GM21381 (cell line): ENCODE results near the gene TREX2.

ENCODE experiments used
- ATAC-seq: cut with Tn5 transposase; IDR thresholded peaks from one replicate; pipeline ENCODE4 v1.9.1; 2021; ENCODE audit warnings: mild to moderate bottlenecking, moderate library complexity; ENCODE audit not compliant: unreplicated experiment

Gene TREX2

GRCh38 chrX:153476666-153477363 is 31.0 kb upstream of the TREX2 start:
- ATAC-seq: no peak

- ATAC-seq: no peak
These were observed 30.0 kb upstream of the TREX2 start for GRCh38 chrX:153475751-153476281.

DNA sequence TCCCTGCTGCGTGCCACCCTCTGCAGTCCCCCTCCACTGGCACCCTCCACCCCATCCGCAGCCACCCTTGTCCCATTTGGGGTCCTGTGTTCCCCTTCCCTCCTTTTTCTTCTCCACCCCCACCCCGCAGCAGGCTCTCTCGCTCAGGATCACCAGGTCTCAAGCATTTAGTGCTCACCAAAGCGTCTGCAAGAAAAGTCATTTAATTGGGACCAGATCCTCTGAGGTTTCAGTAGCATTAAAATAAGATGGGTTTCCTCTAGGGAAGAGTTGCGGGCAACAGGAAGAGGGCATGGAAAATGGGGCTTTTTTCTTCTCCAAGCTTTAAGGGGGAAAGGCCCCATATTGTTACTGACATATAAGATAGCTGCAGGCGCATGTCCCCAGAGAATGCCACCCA is 29.4 kb upstream of the TREX2 start:
- no peak for ATAC-seq

GRCh38 chrX:153474718-153475117 is 28.9 kb upstream of the TREX2 start:
- ATAC-seq: no peak

GRCh38 chrX:153474266-153474665 is 28.4 kb upstream of the TREX2 start:
- ATAC-seq: no peak

DNA sequence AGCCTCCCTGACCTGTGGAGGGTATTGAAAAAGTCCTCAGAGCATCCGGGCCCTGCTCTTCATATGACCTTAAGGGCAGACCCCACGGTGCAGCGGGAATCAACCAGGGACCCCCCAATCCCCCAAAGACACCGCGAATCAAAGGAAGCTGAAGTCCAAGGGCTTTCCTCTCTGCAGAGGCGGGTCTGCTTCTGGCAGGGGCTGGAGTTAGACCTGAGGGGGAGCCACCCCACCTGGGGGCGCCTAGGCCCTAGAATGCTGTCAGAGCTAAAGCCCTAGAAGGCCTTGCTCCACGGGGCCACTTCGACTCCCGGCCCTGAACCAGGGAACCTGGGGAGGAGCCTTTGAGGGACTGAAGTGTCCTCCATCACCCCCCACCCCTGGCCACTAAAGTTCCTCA is 27.3 kb upstream of the TREX2 start:
- no peak for ATAC-seq

- ATAC-seq: no peak
These were observed 25.9 kb upstream of the TREX2 start for GRCh38 chrX:153471663-153472280.

GRCh38 chrX:153470411-153471363 is 24.8 kb upstream of the TREX2 start, which contains the start of gene HAUS7:
Gene HAUS7, minus strand, starts transcription at chrX:153470576. Its CDS starts 19 bp downstream, at chrX:153470557.
- ATAC-seq: peak; percentile 81

- peak; percentile 31 for ATAC-seq
These were observed 24.1 kb upstream of the TREX2 start for GRCh38 chrX:153469811-153470410.

DNA sequence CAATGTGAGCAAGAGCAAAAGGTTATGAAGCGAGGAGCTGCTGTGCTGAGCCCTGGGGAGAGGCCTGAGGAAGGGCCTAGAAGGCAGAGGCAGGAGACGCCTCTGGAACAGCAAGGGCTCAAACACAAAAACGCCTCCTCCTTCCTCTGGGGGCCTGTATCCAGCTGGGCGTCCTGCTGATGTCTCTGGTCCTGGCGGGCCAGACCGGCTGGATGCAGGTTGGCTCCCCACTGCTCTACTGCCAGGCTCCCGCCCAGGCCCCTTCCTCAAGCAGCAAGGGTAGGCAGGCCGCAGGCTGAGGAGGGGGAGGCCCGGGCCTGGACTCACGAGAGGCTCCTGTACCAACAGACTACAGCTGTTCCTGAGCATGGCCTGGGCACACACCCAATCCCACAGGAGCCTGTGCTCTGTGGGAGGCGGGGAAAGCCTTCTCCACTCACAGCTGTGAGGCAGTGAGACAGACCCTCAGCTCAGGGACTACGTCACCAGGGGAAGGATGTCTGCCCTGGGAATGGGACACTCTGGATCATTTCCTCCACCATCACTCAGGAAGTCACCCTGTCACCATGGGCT is 22.2 kb upstream of the TREX2 start:
- no peak for ATAC-seq

DNA sequence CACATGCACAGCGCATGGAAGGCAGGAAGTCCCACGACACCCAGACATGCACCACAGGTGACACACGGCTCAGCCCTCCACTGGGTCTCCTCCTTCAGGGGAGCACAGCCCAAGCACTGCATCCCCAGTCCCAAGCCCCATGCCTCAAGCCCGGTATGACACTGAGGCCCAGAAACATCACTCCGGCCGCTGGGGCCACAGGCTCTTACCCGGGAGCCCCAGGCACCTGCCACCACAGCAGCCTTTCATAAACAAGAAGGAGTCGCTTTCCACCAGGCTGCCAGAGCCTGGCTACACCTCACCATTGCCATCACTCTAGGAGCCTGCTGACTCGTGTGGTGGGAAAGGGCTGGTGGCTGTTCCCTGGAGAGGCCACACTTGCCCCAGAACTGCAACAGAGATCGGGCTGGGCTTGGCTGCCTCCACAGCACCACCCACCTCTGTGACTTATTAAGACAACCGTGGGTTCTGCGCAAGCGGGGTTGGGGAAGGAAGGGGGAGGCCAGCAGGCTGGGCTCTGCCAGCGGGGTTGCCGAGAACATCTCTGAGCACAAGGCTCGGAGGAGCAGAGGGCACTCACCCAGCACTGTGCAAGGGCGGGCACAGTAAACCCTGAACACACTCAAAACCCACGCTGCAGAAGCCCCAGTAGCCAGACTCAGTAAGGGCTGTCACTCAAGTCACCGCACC is 20.0 kb upstream of the TREX2 start:
- no peak for ATAC-seq

GRCh38 chrX:153464116-153464515 is 18.3 kb upstream of the TREX2 start:
- ATAC-seq: no peak

- ATAC-seq: no peak
These were observed 17.7 kb upstream of the TREX2 start for GRCh38 chrX:153463556-153463955.

DNA sequence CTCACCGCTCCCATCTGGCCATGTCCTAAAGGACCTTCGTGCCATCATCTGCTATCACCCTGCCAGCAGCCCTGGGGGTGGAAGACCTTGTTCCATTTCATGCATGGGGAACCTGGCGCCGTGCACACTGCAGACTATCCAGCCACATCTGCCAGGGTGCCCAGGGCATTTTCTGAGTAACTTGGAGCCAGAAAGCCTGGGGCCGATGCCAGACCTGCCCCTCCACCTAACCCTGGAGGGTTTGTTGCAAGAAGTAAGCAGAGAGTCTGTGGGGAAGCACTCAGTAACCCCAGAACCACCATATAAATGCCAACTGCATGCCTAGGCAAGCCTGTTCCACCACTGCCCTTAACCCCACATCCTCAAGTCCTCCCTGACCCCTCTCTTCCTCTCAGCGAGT is 17.2 kb upstream of the TREX2 start:
- no peak for ATAC-seq

- no peak for ATAC-seq
These were observed 16.4 kb upstream of the TREX2 start for GRCh38 chrX:153462291-153462690.

- no peak for ATAC-seq
These were observed 15.0 kb upstream of the TREX2 start for GRCh38 chrX:153460826-153461225.

- ATAC-seq: no peak
These were observed 14.1 kb upstream of the TREX2 start for GRCh38 chrX:153459986-153460385.

DNA sequence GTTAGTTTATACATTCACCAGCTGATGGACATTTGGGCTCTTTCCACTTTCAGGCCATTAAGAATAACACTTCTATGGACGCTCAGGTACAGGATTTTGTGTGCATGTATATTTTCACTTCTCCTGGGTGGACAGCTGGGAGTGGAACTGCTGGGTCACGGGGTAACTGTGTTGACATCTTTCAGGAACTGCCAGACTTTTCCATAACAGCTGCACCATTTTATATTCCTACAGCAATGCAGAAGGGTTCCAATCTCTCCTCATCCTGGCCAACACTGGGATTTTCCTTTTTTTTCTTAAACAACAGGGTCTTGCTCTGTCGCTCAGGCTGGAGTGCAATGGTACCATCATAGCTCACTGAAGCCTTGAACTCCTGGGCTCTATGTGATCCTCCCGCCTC is 12.6 kb upstream of the TREX2 start:
- no peak for ATAC-seq

GRCh38 chrX:153457827-153458466 is 12.1 kb upstream of the TREX2 start:
- ATAC-seq: no peak
